HG02970 (cell line): Measurements from ENCODE around the gene PDP2.

Experiments
- ATAC-seq: cut with Tn5 transposase; IDR thresholded peaks from one replicate; pipeline ENCODE4 v1.9.1; 2021; ENCODE audit warnings: mild to moderate bottlenecking, moderate library complexity, moderate number of reproducible peaks; ENCODE audit not compliant: unreplicated experiment, low FRiP score

Gene PDP2, protein sequence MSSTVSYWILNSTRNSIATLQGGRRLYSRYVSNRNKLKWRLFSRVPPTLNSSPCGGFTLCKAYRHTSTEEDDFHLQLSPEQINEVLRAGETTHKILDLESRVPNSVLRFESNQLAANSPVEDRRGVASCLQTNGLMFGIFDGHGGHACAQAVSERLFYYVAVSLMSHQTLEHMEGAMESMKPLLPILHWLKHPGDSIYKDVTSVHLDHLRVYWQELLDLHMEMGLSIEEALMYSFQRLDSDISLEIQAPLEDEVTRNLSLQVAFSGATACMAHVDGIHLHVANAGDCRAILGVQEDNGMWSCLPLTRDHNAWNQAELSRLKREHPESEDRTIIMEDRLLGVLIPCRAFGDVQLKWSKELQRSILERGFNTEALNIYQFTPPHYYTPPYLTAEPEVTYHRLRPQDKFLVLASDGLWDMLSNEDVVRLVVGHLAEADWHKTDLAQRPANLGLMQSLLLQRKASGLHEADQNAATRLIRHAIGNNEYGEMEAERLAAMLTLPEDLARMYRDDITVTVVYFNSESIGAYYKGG

DNA sequence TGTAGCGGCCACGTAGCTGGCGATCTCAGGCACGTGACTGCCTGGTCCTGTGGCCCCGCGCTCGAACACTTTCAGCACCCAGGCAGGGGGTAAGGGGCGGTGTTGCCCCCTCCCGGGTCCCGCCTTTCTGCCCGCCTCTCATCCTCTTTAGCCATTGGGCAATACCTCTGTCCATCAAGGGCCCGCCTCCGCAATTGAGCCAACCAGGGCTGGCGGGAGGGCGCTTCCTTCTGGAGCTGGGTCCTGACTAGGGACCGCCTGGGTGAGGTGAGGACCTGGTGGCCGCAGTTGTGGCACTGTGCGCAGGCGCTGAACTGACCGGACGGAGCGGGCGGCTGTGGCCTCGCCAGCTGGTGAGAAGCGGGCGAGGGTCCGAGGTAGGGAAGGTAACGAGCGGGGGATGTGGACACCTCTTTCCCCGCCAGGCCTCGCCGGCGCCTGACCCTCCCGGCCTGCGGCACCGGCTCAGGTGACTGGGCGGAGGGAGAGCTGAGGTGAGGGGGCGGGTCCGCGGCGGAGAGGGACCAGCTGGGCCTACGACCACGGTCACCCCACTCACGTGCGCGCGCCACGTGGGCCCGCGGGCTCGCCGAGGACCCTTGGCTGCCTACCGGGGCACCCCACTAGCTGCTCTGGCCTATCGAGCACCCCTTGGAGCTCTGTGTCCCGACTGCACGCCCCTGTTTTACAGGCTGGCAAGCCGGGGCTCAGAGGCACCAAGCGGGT, at the start of gene PDP2:
TSS of gene PDP2 (plus strand) at position 228 of the 726 bp plus-strand sequence. CDS start 3,770 bp downstream, outside the sequence.
- ATAC-seq, result peak; percentile 94

DNA sequence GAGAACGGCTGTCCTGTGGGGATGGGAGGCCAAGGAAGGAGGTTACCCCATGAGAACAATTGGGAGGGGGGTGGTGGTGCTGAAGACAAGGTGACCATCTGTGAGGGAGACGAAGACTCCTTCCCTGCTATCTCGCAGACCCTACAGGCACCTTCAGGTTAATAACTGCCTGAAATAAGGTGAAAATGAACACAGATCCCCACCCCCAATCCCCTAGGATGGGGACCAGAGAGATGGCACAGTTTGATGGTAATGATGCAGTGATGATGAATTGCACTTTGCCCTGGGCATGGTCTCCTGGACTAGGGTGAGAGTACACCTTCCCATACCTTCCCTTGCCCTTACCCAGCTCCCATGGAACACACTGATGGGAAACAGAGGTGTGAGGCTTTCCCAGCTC, 48.1 kb upstream of the PDP2 start:
- no peak for ATAC-seq

DNA sequence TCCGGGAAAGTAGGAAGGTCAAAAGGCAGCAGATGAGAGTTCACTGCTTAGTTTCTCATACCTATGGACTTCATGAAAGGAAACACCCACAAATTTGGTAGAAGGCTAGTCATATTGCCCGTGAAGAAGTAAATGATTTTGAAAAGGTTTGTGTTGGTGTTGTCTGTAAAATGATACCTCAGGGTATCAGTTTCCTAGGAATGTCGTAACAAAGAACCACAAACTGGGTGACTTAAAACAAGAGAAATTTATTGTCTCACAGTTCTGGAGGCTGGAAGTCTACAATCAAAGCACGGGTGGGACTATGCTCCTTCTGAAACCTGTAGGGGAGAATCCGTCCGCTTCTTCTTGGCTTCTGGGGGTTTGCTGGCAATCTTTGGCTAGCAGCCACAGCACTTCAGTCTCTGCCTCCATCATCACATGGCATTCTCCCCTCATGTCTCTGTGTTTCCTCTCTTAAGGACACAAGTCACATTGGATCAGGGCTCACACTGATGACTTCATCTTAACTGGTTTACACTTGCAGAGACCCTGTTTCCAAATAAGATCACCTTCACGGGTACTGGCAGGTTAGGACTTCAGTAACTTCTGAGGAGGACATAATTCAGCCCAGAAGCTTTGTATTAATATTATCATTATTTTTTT, 47.5 kb upstream of the PDP2 start:
- no peak for ATAC-seq

DNA sequence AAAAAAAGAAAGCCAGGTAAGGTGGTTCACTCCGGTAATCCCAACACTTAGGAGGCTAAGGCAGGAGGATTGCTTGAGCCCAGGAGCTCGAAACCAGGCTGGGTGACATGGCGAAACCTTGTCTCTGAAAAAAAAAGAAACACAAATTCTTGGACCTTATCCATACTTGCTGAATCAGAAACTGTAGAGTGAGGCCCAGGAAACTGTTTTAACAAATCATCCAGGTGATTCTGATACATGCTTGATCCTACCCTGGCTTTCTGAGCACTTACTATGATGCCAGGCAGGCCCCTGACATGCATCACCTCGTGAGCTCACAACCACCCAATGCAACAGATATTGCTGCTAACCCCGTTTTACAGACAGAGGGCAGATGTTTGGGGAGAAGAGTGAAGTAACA, 45.6 kb upstream of the PDP2 start:
- ATAC-seq, result no peak

DNA sequence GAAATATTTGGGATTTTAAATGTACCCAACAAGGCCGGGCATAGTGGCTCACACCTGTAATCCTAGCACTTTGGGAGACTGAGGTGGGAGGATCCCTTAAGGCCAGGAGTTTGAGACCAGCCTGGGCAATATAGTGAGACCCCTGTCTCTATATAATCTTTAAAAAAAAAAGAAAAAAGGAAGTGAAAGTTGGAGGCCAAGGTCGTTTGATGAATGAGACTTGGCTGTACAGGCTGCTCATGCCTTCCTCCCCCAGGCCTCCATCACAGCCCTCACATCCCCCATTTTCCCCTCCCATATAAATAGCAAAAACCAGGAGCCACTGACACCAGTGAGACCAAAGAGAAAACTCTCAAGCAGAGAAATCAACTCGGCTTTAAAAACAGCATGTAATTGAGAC, 39.4 kb upstream of the PDP2 start:
- ATAC-seq, result no peak

DNA sequence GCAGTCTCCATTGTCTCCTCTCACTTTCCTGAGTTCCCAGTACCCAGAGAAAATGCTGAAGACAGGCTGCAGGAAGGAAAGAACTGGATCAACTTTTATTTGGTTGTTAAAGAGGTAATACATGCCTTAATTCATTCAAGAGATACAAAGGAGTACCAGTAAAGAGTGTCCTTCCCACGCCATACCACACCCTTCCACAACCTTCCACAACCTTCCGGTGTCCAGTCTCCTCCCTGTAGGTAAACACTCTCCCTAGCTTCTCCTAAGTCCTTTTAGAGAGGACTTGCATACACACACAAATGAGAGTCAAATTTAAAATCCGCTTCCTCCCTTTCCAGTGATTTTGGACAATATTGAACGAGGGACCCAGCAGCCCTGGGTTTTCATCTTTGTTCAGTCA, 38.9 kb upstream of the PDP2 start:
- no peak for ATAC-seq

DNA sequence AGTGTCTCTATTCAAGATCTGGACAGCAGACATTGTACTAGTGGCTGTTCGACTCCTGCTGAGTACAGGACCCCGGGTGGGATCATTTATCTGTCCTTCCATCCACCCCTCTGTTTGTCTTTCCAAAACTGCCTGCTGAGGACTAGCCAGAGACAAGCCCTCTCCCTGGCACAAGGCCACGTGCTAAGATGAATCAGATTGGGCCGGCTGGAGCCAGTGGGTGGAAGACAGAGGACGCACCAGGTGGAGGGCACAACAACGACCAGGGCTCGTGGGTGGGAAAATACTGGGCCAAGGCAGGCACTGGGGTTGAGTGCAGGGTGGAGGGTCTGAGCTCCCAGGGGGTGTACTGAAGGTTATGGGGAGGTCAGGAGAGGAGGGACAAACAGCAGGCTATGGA, 37.5 kb upstream of the PDP2 start:
- no peak for ATAC-seq

DNA sequence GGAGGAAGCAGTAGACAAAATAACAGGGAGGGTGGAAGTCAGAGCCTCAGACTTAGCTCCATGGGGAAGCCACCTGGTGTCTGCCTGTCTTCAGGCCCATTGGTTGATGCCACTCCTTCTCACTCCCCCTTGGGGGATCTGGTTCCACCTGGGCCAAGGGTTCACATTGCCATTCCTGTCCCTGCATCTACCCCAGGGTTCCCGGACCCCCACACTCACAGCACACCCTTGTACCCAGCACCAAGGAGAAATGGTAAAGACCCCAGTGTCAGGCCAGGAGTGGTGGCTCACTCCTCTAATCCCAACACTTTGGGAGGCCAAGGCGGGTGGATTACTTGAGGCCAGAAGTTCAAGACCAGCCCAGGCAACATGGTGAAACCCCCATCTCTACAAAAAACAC, 37.1 kb upstream of the PDP2 start:
- ATAC-seq, result no peak

DNA sequence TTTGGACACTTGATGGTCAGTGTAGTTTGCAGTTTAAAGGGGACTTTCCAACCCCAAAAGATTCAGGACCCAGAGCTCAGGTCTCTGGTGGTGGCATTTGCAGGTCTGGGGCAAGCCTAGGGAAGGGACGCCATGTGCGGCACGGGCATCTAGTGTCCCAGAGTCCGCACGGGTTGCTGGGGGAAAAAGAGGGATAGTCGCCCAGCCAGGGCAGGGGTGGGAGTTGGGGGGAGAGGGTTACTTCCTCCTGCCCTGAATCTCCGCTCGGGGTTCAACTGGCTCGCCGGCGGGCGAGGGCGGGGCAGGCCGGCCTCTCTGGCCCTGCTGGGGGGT, 36.3 kb upstream of the PDP2 start:
- ATAC-seq, result no peak

DNA sequence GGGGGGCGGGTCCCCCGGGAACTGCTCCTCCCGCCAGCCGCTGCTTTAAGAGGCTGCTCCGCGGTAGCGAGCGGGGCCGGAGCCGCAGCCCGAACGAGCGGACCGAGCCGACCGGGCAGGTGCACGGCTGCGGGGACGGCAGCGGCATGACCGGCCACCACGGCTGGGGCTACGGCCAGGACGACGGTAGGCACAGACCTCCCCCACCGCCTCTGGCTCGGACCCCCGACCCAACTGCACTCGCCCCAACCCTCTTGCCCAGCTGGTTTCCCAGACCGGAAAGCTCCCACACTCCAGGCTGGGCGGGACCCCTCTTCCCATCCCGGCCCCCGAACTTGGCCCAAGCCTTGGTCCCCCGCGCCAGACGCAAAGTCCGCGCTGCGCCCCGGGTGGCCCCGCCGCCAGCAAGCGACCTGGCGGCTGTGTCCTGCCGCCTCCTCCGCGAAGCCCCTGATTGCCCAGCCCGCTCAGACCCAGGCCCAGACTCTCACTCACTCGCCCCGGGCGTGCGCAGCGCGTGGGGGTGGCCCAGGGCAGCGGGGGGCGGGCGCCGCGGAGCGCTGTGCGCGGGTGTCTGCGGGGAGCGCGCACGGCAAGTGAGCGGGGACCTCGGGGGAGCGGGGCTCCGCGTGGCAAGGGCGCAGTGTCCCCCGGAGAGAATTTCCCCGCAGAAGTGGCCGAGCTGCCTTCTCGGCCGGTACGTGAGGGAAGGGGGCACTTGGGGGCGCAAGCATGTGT, 35.8 kb upstream of the PDP2 start, which contains the start of gene CA7:
TSS of gene CA7 (plus strand) at position 73 of the 738 bp plus-strand sequence. CDS start at position 147, 74 bp downstream.
- ATAC-seq, result no peak

DNA sequence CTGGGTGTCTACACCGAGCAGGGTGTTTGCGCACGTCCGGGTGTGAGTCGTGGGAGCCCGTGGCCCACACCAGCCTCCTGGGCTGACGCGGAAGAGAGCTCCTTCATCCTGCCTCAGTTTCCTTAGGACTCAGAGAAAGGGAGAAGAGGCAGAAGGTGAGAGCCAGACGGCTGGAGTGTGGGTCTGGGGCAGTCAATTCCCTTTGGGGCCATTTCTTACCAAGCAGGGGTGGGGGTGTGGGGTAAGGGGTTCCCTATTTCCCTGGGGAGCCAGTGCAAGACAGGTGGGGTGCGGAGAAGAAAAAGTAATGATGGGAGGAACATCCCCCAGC, 35.3 kb upstream of the PDP2 start:
- ATAC-seq, result no peak

DNA sequence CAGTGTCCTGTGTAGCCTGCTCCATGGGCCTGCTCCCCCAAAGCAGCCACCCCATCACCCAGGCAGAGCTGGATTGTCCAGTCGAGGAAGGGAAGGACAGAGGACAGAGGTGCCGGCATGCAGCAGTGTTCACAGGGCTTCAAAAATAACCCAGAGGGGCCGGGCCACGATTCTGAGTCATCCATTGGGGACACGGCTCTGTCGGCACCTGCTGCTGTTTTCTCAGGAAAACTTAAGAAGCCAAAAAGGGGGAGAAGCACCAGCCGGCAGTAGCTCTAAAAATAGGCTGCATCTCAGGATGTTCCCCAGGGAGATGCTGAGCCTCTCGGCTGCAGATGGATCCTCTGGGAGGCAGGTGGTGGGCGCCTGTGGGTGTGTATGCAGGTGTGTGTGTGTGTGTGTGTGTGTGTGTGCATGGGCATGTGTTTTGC, 34.5 kb upstream of the PDP2 start:
- ATAC-seq, result no peak

DNA sequence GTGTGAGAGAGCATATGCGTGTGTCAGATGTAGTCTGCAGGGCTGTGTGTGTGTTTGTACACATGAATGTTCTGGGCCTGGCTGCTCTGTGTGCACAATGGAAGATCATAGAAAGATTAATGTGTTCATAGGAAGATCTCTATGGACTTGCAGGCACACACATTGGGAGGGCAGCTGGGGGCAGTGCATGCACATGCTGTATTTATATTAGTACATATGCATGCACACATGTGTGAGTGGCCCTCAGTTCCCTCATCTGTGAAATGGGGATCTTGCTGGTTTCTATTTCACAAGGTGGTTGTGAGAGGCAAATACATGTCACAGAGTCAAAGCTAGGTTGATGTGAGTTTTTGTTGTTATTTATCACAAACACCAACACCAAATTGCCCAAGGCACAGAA, 34.0 kb upstream of the PDP2 start:
- no peak for ATAC-seq

DNA sequence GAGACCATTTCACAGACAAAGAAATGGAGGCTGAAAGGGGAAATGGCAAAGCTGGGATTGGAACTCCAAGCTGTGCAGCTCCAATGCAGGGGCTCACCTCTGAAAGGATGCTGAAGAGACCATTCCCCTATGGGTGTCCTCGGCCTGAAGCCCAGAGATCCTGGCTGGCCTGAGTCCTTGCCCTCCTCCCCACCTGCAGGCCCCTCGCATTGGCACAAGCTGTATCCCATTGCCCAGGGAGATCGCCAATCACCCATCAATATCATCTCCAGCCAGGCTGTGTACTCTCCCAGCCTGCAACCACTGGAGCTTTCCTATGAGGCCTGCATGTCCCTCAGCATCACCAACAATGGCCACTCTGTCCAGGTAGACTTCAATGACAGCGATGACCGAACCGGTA, 33.5 kb upstream of the PDP2 start:
- ATAC-seq, result no peak

DNA sequence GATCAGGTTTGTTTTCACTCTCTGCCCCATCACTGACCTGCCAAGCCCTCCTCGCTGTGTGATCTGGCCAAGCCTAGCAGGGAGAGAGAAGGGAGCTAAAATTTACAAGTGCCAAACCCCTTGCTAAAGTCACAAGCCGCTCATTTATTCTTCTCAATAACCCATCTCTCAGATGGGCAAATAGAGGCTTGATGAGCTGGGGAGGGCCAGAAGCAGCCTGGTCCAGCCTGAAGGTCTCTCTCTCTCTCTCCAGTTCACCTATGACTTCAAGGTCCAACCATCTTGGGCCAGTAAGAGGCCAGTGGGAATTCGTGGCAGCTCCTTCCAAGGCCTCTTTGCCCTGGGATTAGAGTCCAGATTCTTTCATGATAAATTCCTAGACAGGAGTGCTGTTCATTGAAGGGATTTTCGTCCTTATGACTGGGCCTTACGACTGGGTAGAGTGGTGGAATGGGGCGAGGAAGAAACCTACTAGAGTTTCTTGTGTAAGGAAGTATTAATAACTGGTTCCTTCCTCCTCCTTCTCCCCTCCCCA, 32.7 kb upstream of the PDP2 start:
- ATAC-seq, result no peak

DNA sequence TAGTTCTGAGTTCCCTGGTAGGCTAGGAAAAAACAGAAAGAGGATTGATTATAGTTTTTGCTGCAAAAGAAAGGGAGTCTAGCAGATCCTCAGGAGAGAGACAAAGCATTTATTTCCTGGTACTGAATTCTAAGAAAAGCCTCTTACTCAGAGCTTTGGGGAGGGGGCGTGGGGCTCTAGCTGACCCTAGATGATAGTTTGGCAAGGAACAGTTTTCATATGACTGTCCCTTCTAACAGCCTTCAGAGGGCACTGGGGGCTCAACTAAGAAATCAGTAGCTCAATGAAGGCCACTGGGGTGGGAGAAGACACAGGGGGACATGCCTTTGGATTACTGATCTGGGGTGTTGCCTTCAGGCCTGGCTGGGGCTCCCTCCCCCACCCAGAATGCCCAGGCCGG, 32.1 kb upstream of the PDP2 start:
- no peak for ATAC-seq

DNA sequence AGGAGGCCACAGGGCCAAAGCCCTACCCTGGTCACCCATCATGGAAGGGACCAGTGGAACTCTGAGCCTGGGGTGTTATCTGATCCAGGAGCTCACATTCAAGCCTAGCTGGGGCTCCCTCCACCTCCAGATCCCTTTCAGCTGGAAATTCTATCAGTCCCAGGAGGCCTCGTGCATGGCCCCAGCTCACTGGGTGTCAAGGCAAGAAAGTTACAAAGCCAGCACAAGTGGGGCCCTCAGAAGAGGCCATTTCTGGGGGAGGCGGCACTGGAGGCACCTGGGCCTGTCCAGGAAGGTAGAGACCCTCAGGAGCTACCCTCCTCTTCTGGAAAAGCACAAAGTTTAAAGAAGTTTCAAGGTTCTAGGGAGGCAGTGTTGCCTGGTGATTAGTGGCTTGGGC, 31.3 kb upstream of the PDP2 start:
- ATAC-seq, result no peak

DNA sequence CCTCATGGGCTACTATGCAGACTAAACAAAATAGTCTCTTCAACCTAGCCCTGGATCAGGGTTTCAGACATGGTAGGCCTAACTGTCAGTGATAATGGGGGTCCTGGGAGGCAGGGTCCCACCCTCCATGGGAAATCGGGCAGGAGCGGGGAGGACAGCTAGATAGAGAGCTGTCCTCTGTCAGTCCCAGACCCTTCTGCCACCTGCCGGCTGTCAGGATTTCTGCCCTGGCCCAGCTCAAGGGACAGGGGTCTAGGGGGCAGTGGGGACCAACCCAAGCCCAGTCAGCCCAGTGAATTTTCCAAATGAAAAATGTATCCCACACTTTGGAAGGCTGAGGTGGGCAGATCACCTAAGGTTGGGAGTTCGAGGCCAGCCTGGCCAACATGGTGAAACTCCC, 30.8 kb upstream of the PDP2 start:
- no peak for ATAC-seq

DNA sequence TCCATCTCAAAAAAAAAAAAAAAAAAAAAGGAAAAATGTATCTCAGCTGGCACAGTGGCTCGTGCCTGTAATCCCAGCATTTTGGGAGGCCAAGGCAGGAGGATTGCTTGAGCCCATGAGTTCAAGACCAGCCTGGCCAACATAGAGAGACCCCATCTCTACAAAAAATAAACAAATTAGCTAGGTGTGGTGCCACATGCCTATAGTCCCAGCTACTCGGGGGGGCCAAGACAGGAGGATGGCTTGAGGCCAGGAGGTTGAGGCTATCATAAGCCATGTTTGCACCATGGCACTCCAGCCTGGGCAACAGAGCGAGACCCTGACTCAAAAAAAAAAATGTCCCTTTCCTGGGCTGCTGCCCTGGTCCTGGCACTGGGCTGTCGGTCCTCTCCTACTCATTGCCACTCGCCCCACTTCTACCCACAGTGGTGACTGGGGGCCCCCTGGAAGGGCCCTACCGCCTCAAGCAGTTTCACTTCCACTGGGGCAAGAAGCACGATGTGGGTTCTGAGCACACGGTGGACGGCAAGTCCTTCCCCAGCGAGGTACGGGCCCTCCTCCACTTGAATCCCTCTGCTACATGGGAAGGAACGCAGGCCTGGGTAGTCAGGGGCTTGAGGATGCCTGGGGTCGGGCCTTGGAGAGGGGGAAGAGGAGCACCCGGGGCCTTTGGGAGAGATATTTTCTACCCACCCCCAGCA, 30.1 kb upstream of the PDP2 start:
- no peak for ATAC-seq
